ENCODE results near the gene C19orf44. TPM values are rescaled to one million over a fixed set of nuclear protein-coding genes. Genes with fewer than 3 reads are reported as not detected.

Gene C19orf44
- total RNA-seq, 1 donor from 2014 or later, result 6.7 TPM

DNA sequence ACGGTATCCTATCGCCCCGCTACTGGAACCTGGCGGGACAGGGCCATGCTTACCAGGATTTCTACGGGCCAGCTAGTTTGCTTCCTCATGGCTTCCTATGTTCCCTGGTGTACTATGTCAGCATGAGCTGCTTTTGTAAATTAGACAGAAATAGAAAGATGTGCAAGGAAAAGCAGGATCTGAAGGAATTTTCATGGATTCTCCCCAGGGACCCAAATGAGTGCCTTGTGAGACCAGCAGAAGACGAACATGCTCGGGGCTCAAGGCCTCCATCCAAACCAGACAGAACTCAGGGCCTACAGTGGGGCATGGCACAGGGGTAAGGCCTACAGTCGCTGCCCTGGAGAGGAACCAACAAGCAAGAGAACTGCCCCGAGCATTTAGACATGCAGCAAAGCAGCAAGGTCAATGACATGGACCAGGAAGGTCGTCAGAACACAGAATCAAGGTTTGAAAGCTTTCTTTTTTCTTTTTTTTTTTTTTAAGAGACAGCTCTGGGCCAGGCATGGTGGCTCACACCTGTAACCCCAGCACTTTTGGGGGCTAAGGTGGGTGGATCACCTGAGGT is 41.8 kb upstream of the C19orf44 start:
- H3K4me1 ChIP-seq, result peaks cover 25% of the 10 kb centered on the region
- no peak for DNase-seq
- no peak overlapping the region for H3K4me3 ChIP-seq
- no peaks in the 10 kb centered on the region for H3K9me3 ChIP-seq
- ATAC-seq, result no peak
- H3K27ac ChIP-seq, result no peak overlapping the region
- TF ChIP-seq, protein P1, sequence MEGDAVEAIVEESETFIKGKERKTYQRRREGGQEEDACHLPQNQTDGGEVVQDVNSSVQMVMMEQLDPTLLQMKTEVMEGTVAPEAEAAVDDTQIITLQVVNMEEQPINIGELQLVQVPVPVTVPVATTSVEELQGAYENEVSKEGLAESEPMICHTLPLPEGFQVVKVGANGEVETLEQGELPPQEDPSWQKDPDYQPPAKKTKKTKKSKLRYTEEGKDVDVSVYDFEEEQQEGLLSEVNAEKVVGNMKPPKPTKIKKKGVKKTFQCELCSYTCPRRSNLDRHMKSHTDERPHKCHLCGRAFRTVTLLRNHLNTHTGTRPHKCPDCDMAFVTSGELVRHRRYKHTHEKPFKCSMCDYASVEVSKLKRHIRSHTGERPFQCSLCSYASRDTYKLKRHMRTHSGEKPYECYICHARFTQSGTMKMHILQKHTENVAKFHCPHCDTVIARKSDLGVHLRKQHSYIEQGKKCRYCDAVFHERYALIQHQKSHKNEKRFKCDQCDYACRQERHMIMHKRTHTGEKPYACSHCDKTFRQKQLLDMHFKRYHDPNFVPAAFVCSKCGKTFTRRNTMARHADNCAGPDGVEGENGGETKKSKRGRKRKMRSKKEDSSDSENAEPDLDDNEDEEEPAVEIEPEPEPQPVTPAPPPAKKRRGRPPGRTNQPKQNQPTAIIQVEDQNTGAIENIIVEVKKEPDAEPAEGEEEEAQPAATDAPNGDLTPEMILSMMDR (IDR thresholded peaks at IDR 0.05), result no peak
- intact Hi-C loops (cut with DNase I), result no loop called here
- H3K36me3 ChIP-seq, result no peaks in the 10 kb centered on the region
- H3K27me3 ChIP-seq, result no peaks in the 10 kb centered on the region

- Histone ChIP-seq H3K4me3 (no peak overlapping the region), H3K27me3 (no peaks in the 10 kb centered on the region), H3K27ac (no peak overlapping the region), H3K4me1 (peaks cover 25% of the 10 kb centered on the region), H3K9me3 (no peaks in the 10 kb centered on the region), H3K36me3 (no peaks in the 10 kb centered on the region)
- ATAC-seq (no peak), DNase-seq (no peak)
- intact Hi-C loops (cut with DNase I), result no loop called here
- TF ChIP-seq, protein P1 (IDR thresholded peaks at IDR 0.05), result no peak
These were observed 40.7 kb upstream of the C19orf44 start for GRCh38 chr19:16455489-16455888.

DNA sequence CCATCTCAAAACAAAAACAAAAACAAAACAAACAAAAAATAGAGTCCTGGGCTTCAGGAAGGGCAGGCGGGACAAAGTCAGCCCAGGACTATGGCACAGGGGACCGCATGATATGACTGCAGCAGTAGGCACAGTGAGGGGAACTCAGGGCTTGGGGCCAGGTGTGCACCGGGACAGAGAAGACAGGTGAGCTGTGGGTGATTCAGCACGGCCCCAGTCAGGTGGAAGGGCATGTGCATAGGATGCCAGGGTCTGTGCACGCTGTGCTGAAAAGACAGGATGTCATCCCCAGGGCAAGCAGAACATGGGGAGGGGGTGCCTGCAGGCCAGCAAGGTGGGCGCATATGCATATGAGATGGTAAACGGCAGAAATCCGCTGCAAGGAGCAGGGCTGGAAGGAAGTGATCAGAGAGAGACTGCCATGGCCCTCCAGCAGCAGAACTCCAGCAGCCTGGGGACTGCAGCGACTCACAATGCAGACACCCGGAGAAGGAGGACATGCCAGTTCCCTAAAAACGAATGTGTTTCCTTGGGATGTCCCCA is 39.5 kb upstream of the C19orf44 start:
- H3K36me3 ChIP-seq, result no peaks in the 10 kb centered on the region
- TF ChIP-seq, protein P1 (IDR thresholded peaks at IDR 0.05), result no peak
- DNase-seq (no peak), ATAC-seq (peak; percentile 3)
- intact Hi-C loops (cut with DNase I), result no loop called here
- H3K27ac ChIP-seq, result no peak overlapping the region
- no peaks in the 10 kb centered on the region for H3K9me3 ChIP-seq
- peaks cover 25% of the 10 kb centered on the region for H3K4me1 ChIP-seq
- H3K27me3 ChIP-seq, result no peaks in the 10 kb centered on the region
- H3K4me3 ChIP-seq, result no peak overlapping the region

DNA sequence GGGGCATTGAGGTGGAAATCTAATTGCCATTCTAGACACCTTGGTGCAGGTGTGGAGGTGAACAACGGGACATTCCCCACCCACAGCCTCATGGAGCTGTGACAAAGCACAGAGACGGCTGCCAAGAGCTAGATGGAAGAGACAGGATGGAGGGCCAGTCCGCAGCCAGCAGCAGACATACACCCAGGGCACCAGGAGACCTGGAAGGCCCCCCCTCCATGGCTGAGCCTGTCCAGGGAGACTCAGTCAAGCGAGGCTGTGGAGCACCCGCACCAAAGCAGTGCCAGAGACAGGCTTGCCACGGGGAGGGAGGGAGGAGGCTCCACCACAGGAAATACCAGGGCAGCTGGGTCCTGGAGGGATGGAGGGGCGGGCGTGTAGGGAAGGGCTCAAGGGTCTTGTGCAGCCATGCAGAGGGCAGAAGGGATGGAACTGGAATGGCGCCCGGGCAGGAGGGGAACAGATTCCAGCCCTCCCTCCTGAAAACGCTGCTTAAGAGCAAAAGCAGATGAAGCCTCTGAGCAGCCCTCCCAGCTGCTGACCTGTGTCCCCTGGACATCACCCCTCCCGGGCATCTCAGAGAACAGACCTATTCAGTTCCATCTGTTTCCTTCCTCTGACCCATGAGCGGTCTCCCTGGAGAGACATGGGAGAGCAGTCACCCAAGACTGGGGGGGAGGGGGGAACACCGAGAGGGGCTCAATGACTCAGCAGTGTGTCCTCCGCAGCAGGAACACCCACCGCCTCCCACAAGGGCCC is 38.8 kb upstream of the C19orf44 start:
- H3K9me3 ChIP-seq, result no peaks in the 10 kb centered on the region
- no peaks in the 10 kb centered on the region for H3K36me3 ChIP-seq
- no peak overlapping the region for H3K4me3 ChIP-seq
- TF ChIP-seq, protein P1 (IDR thresholded peaks at IDR 0.05), result no peak
- H3K27ac ChIP-seq, result peak overlapping the region; percentile 51
- DNase-seq (no peak), ATAC-seq (peak; percentile 60)
- no peaks in the 10 kb centered on the region for H3K27me3 ChIP-seq
- H3K4me1 ChIP-seq, result peaks cover 25% of the 10 kb centered on the region
- intact Hi-C loops (cut with DNase I), result no loop called here

GRCh38 chr19:16457954-16458331 is 38.3 kb upstream of the C19orf44 start:
- H3K4me3 ChIP-seq, result no peak overlapping the region
- H3K4me1 ChIP-seq, result peaks cover 25% of the 10 kb centered on the region
- H3K27ac ChIP-seq, result peak overlapping the region; percentile 51
- no peaks in the 10 kb centered on the region for H3K27me3 ChIP-seq
- H3K9me3 ChIP-seq, result no peaks in the 10 kb centered on the region
- TF ChIP-seq, protein P1 (IDR thresholded peaks at IDR 0.05), result no peak
- intact Hi-C loops (cut with DNase I), result no loop called here
- DNase-seq, result no peak
- peak; percentile 11 for ATAC-seq
- no peaks in the 10 kb centered on the region for H3K36me3 ChIP-seq
